Measurements from ENCODE around the gene MBD1. TPM values are rescaled to one million over a fixed set of nuclear protein-coding genes. Genes with fewer than 3 reads are reported as not detected.

MBD1 gene
- total and polyA plus RNA-seq, 8 donors = 27.0 to 162 (median 55.5) TPM

DNA sequence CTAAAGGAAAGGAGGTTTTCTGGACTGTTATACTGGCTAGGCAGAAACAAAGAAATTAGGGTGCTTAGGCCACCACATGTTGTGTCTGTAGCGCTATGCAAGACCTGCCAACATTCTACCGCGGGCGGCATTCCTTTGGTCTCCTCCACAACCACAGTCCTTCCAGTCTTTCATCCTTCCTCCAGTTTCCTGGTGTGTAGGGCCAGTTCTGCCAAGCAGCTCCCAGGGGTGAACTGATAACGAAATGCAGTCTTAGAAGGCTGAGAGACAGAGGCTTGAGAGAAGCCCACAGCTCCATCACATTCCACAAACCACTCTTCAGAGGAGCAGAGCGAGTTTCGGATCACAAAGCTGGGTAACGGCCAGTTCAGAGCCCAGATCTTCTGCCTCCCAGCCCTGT lies 25.6 kb upstream of the MBD1 start:
- peak; percentile 18 to 52 for DNase-seq
- Histone ChIP-seq H3K4me1 (peaks cover 6 to 22% (median 21%) of the 10 kb centered on the region in 4 donors), H3K4me3 (peak overlapping the region; percentile 44 to 60 (median 54)), H3K36me3 (no peaks in the 10 kb centered on the region), H3K27me3 (peaks cover 0 to 26% (median 5%) of the 10 kb centered on the region in 3 donors), H3K9me3 (peaks cover 0 to 8% (median 2%) of the 10 kb centered on the region in 4 donors), H3K27ac (peak overlapping the region in 2 of 5 donors; percentile 51 to 54)
- 36 to 55% (median 46%) methylated on average over 8 of the region's 8 CpGs for WGBS, 5 donors
- TF ChIP-seq, protein P1, sequence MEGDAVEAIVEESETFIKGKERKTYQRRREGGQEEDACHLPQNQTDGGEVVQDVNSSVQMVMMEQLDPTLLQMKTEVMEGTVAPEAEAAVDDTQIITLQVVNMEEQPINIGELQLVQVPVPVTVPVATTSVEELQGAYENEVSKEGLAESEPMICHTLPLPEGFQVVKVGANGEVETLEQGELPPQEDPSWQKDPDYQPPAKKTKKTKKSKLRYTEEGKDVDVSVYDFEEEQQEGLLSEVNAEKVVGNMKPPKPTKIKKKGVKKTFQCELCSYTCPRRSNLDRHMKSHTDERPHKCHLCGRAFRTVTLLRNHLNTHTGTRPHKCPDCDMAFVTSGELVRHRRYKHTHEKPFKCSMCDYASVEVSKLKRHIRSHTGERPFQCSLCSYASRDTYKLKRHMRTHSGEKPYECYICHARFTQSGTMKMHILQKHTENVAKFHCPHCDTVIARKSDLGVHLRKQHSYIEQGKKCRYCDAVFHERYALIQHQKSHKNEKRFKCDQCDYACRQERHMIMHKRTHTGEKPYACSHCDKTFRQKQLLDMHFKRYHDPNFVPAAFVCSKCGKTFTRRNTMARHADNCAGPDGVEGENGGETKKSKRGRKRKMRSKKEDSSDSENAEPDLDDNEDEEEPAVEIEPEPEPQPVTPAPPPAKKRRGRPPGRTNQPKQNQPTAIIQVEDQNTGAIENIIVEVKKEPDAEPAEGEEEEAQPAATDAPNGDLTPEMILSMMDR (IDR thresholded peaks at IDR 0.05) = no peak
- TF ChIP-seq POLR2A (IDR thresholded peaks at IDR 0.05) (no peak), POLR2AphosphoS5 (IDR thresholded peaks at IDR 0.05) (no peak), EP300 (IDR thresholded peaks at IDR 0.05) (no peak)
- intact Hi-C loops (cut with DNase I; ENCODE audit: low total_unique reads) = no loop called here

DNA sequence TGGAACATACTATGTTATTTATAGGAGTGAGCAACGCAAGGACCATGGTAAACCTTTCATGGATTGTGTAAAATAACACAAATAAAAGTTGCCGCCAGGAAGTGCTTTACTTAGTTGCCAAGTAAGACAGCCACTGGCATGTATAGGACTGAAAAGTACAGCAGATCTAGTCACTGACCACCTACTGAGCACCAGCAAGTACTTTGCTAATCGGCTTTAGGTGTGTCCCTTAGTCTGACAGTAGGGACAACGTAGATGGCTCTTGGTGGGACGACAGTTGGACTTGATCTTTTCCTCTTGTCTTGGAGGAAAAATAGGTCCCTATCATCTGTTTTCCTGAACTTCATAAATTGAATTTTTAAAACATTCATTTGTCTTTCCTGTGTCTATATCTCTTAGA lies 19.8 kb upstream of the MBD1 start:
- intact Hi-C loops (cut with DNase I; ENCODE audit: low total_unique reads) = no loop called here
- Histone ChIP-seq H3K9me3 (peaks cover 0 to 8% (median 2%) of the 10 kb centered on the region in 4 donors), H3K27me3 (peaks cover 0 to 58% (median 14%) of the 10 kb centered on the region in 3 donors), H3K27ac (no peak overlapping the region), H3K4me3 (no peak overlapping the region), H3K36me3 (no peaks in the 10 kb centered on the region), H3K4me1 (peaks cover 6 to 17% (median 14%) of the 10 kb centered on the region in 4 donors)
- TF ChIP-seq, protein P1 (IDR thresholded peaks at IDR 0.05) = no peak
- TF ChIP-seq EP300 (IDR thresholded peaks at IDR 0.05) (no peak), POLR2A (IDR thresholded peaks at IDR 0.05) (no peak), POLR2AphosphoS5 (IDR thresholded peaks at IDR 0.05) (no peak)
- no peak for DNase-seq
- 50 to 71% (median 61%) methylated on average over 5 of the region's 5 CpGs for WGBS, 5 donors

DNA sequence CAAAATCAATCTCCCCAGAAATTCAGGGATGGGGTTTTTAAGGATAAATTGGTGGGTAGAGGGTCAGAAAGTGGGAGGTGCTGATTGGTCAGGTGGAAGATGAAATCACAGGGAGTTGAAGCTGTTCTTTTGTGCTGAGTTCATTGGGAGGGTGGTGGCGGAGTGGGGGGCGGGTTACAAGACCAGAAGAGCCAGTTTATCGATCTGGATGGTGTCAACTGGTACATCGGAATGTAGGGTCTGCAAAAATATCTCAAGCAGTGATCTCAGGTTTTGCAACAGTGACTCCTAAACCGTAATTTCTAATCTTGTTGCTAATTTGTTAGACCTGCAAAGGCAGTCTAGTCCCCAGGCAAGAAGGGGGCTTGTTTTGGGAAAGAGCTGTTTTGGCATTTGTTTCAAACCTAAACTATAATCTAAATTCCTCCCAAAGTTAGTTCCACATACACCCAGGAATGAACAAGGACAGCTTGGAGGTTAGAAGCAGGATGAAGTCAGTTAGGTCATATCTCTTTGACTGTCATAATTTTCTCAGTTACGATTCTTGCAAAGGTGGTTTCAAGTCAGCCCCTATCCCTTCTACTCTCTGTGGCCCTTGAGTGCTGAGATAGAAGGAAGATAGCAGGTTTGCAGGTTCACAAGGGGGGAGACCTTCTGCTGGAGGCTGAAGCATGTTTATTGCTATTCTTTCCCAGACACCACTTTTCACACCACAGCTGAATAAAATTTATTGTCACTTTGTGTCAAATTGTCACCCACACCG lies 18.5 kb upstream of the MBD1 start:
- H3K27ac ChIP-seq = no peak overlapping the region
- no peaks in the 10 kb centered on the region for H3K36me3 ChIP-seq
- no peak overlapping the region for H3K4me3 ChIP-seq
- peaks cover 6 to 17% (median 14%) of the 10 kb centered on the region in 4 donors for H3K4me1 ChIP-seq
- no peak for TF ChIP-seq EP300 (IDR thresholded peaks at IDR 0.05)
- TF ChIP-seq POLR2AphosphoS5 (IDR thresholded peaks at IDR 0.05) = no peak
- H3K9me3 ChIP-seq = peaks cover 0 to 4% (median 0%) of the 10 kb centered on the region in 4 donors
- 72 to 81% (median 76%) methylated on average over 7 of the region's 7 CpGs for WGBS, 5 donors
- intact Hi-C loops (cut with DNase I; ENCODE audit: low total_unique reads) = no loop called here
- H3K27me3 ChIP-seq = peaks cover 0 to 58% (median 14%) of the 10 kb centered on the region in 3 donors
- no peak for DNase-seq

DNA sequence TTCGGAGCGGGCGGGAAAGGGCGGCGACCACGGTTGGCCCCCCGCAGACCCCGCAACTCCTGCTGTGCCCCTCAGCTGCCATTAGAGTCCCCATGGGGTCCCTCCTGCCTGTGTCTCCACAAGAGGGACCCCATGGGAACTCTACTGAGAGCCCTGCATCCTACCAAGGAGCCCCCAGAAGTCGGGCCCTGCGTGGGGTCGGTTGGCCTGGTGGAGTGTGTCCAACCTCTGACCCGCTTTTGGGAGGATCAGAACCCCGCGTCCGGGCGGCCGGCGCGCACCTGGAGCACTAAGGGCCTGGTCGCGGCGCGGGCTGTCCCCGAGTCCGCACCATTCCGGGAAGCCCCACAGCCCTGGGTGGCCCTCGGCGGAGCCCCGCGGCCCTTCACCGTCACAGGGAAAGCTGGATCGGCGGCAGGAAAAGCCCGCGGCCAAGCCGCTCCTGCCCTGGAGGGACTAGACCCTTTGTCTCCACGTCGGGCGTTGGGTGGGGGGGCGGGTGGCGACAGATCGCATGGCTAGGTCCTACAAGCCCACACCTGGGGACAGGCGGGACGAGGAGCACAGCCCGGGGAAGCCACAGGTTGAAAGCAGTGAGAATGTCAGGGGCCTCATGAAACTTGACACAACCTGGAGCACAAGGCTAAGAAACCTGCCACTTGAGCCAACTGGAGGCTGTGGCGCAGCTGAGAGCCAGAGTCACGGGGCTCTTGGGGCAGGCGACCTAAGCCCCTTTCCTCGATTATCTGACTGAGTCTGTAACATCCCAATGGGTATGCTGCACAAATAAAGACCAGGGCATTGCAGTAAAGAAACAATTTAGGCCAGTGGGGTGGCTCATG lies 17.3 kb upstream of the MBD1 start:
- Histone ChIP-seq H3K27ac (no peak overlapping the region), H3K36me3 (no peaks in the 10 kb centered on the region), H3K4me1 (peaks cover 6 to 17% (median 14%) of the 10 kb centered on the region in 4 donors), H3K9me3 (no peaks in the 10 kb centered on the region), H3K27me3 (peaks cover 0 to 47% (median 14%) of the 10 kb centered on the region in 3 donors), H3K4me3 (peak overlapping the region; percentile 43 to 55 (median 46))
- TF ChIP-seq POLR2A (IDR thresholded peaks at IDR 0.05) (no peak), EP300 (IDR thresholded peaks at IDR 0.05) (no peak), POLR2AphosphoS5 (IDR thresholded peaks at IDR 0.05) (no peak)
- TF ChIP-seq, protein P1 (IDR thresholded peaks at IDR 0.05) = no peak
- intact Hi-C loops (cut with DNase I; ENCODE audit: low total_unique reads) = no loop called here
- 23 to 32% (median 27%) methylated on average over 34 to 48 of the region's 49 CpGs for WGBS, 5 donors
- no peak for DNase-seq

Data from stomach (tissue), 9 donors.